ENCODE results near the gene NLRP9.

Gene NLRP9

DNA sequence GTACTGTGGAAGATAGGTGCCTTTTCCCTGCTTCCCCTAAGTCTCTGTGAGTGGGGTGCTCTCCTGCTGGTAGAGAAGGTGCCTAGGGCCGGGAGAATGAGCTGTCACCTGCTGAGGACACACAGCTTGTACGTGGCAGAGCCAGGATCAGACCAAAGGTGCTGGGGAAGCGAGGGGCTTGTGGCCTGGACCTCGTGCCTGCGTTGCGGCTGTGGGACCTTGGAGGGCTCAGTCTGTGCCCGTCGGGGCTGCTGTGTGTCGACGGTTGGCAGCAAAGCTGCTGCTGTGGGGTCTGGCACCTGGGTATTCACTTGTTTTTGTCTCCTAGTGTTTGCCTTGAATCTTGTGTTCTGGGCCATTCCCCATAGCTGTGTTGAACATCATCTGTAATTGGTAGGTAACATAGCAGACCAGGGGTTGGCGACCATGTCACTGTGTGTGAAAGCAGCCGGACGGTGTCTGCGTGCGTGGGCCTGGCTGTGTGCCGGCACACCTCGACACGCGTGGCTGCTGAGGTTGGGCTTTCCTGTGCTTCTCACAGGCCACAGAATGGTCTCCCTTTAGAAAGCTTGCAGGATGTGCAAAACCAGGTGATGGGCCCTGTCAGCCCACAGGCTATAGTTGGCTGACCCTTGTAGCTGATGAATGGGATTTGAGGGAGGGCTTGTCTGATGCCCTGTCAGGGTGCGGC, 74.2 kb downstream of the NLRP9 start:
- Histone ChIP-seq H3K4me3 (ENCODE audit: low read length in 2 of 2) (peak overlapping the region in 1 of 2 donors; percentile 5), H2BK15ac (ENCODE audit: low read length) (no peak overlapping the region), H3K27me3 (ENCODE audit: control insufficient read depth in 3 of 3, insufficient read depth in 3 of 3, low read depth in 1 of 3, low read length in 3 of 3) (no peaks in the 10 kb centered on the region), H2BK5ac (ENCODE audit: low read length) (peak overlapping the region; percentile 26), H3K79me1 (ENCODE audit: low read depth, low read length) (peaks cover 49% of the 10 kb centered on the region), H3K14ac (ENCODE audit: low read length) (no peak overlapping the region), H3K9ac (ENCODE audit: low read depth, low read length, poor library complexity) (no peak overlapping the region), H2BK120ac (ENCODE audit: low read depth, low read length) (no peak overlapping the region), H3K4me1 (ENCODE audit: control insufficient read depth in 2 of 2, insufficient read depth in 1 of 2, low read depth in 1 of 2, low read length in 2 of 2) (no peaks in the 10 kb centered on the region), H4K91ac (ENCODE audit: low read depth, low read length, poor library complexity) (no peak overlapping the region), H3K18ac (ENCODE audit: low read length) (no peak overlapping the region), H3K4me2 (ENCODE audit: insufficient read depth, low read length, poor library complexity, severe bottlenecking) (no peak overlapping the region), H3K9me3 (replicated peaks in 1 of 2; ENCODE audit: control insufficient read depth in 2 of 2, insufficient read depth in 1 of 2, low read depth in 1 of 2, low read length in 2 of 2) (no peaks in the 10 kb centered on the region), H4K8ac (ENCODE audit: low read depth, low read length) (no peak overlapping the region), H2AFZ (ENCODE audit: low read length) (no peak overlapping the region), H2AK5ac (ENCODE audit: low read depth, low read length) (no peak overlapping the region), H3K36me3 (replicated peaks in 1 of 2; ENCODE audit: control insufficient read depth in 2 of 2, insufficient read depth in 2 of 2, low read length in 2 of 2) (peaks cover 72 to 97% of the 10 kb centered on the region in 2 donors), H3K27ac (replicated peaks; ENCODE audit: low read length) (no peak overlapping the region), H3K4ac (ENCODE audit: low read length) (no peak overlapping the region), H2BK12ac (ENCODE audit: low read length) (peak overlapping the region; percentile 22), H3K23ac (ENCODE audit: low read depth, low read length, poor library complexity) (peak overlapping the region; percentile 80)
- no CpG with 5 or more reads among the region's 20 CpGs for WGBS, 2 donors (ENCODE audit: extremely low coverage in 2 of 2, insufficient read length in 2 of 2, insufficient replicate concordance in 1 of 2)
- no peak for DNase-seq (ENCODE audit: low spot score)

DNA sequence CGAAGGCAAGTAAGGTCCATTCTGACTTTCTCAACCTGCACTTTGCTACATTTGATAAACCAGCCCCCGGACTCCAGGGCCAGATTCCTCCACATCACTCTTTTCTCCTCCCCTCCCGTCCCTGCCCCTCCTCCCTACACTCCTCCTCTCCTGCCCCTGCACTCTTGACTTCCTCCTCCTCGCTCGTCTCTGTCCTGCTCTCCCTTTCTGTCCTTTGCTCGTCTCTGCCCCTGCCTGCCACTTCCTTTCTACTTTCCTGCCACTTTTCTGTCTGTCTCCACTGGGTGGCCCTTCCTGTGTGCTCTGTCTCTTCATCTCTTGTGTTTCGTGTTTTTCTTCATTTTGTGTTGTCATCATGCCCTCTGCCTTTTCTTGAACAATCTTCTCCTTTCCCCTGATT, 76.4 kb downstream of the NLRP9 start:
- H3K9me3 ChIP-seq (replicated peaks in 1 of 2; ENCODE audit: control insufficient read depth in 2 of 2, insufficient read depth in 1 of 2, low read depth in 1 of 2, low read length in 2 of 2), result no peaks in the 10 kb centered on the region
- no CpG with 5 or more reads among the region's 7 CpGs for WGBS, 2 donors (ENCODE audit: extremely low coverage in 2 of 2, insufficient read length in 2 of 2, insufficient replicate concordance in 1 of 2)
- no peak overlapping the region for H3K14ac ChIP-seq (ENCODE audit: low read length)
- peaks cover 57 to 95% of the 10 kb centered on the region in 2 donors for H3K36me3 ChIP-seq (replicated peaks in 1 of 2; ENCODE audit: control insufficient read depth in 2 of 2, insufficient read depth in 2 of 2, low read length in 2 of 2)
- H3K9ac ChIP-seq (ENCODE audit: low read depth, low read length, poor library complexity), result peak overlapping the region; percentile 66
- DNase-seq (ENCODE audit: low spot score), result no peak
- no peak overlapping the region for H3K18ac ChIP-seq (ENCODE audit: low read length)
- H2AK5ac ChIP-seq (ENCODE audit: low read depth, low read length), result no peak overlapping the region
- H2BK12ac ChIP-seq (ENCODE audit: low read length), result no peak overlapping the region
- no peaks in the 10 kb centered on the region for H3K27me3 ChIP-seq (ENCODE audit: control insufficient read depth in 3 of 3, insufficient read depth in 3 of 3, low read depth in 1 of 3, low read length in 3 of 3)
- H4K91ac ChIP-seq (ENCODE audit: low read depth, low read length, poor library complexity), result no peak overlapping the region
- peaks cover 37% of the 10 kb centered on the region for H3K79me1 ChIP-seq (ENCODE audit: low read depth, low read length)
- H3K4me1 ChIP-seq (ENCODE audit: control insufficient read depth in 2 of 2, insufficient read depth in 1 of 2, low read depth in 1 of 2, low read length in 2 of 2), result peaks cover 5 to 6% of the 10 kb centered on the region in 2 donors
- no peak overlapping the region for H2BK15ac ChIP-seq (ENCODE audit: low read length)
- H3K4me3 ChIP-seq (ENCODE audit: low read length in 2 of 2), result no peak overlapping the region
- no peak overlapping the region for H4K8ac ChIP-seq (ENCODE audit: low read depth, low read length)
- H3K27ac ChIP-seq (replicated peaks; ENCODE audit: low read length), result no peak overlapping the region
- no peak overlapping the region for H3K4ac ChIP-seq (ENCODE audit: low read length)
- no peak overlapping the region for H2AFZ ChIP-seq (ENCODE audit: low read length)
- no peak overlapping the region for H2BK120ac ChIP-seq (ENCODE audit: low read depth, low read length)
- H2BK5ac ChIP-seq (ENCODE audit: low read length), result no peak overlapping the region
- H3K23ac ChIP-seq (ENCODE audit: low read depth, low read length, poor library complexity), result no peak overlapping the region
- no peak overlapping the region for H3K4me2 ChIP-seq (ENCODE audit: insufficient read depth, low read length, poor library complexity, severe bottlenecking)

DNA sequence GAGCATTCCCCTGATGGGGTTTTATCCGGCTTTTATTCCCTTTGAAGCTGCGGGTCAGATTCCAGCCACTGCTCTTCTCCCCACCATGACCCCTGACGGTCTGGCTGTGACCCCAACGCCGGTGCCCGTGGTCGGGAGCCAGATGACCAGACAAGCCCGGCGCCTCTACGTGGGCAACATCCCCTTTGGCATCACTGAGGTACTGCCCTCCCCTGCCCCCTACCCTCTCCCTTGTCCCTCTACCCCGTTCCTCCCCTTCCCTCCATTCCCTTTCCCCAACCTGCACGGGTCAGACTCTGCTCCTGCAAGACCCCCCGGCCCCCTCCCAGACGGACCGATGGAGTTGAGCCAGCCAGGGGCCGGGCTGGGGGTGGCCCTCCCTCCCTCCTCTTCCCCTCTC, 77.2 kb downstream of the NLRP9 start:
- WGBS, 2 donors (ENCODE audit: extremely low coverage in 2 of 2, insufficient read length in 2 of 2, insufficient replicate concordance in 1 of 2), result no CpG with 5 or more reads among the region's 16 CpGs
- Histone ChIP-seq H3K9ac (ENCODE audit: low read depth, low read length, poor library complexity) (peak overlapping the region; percentile 78), H3K4me2 (ENCODE audit: insufficient read depth, low read length, poor library complexity, severe bottlenecking) (no peak overlapping the region), H3K79me1 (ENCODE audit: low read depth, low read length) (peaks cover 32% of the 10 kb centered on the region), H3K23ac (ENCODE audit: low read depth, low read length, poor library complexity) (no peak overlapping the region), H2BK12ac (ENCODE audit: low read length) (no peak overlapping the region), H3K27me3 (ENCODE audit: control insufficient read depth in 3 of 3, insufficient read depth in 3 of 3, low read depth in 1 of 3, low read length in 3 of 3) (no peaks in the 10 kb centered on the region), H3K14ac (ENCODE audit: low read length) (no peak overlapping the region), H3K36me3 (replicated peaks in 1 of 2; ENCODE audit: control insufficient read depth in 2 of 2, insufficient read depth in 2 of 2, low read length in 2 of 2) (peaks cover 48 to 94% of the 10 kb centered on the region in 2 donors), H4K8ac (ENCODE audit: low read depth, low read length) (no peak overlapping the region), H3K4me1 (ENCODE audit: control insufficient read depth in 2 of 2, insufficient read depth in 1 of 2, low read depth in 1 of 2, low read length in 2 of 2) (peaks cover 11 to 12% of the 10 kb centered on the region in 2 donors), H2AFZ (ENCODE audit: low read length) (no peak overlapping the region), H2AK5ac (ENCODE audit: low read depth, low read length) (no peak overlapping the region), H3K9me3 (replicated peaks in 1 of 2; ENCODE audit: control insufficient read depth in 2 of 2, insufficient read depth in 1 of 2, low read depth in 1 of 2, low read length in 2 of 2) (no peaks in the 10 kb centered on the region), H3K4ac (ENCODE audit: low read length) (no peak overlapping the region), H3K18ac (ENCODE audit: low read length) (no peak overlapping the region), H4K91ac (ENCODE audit: low read depth, low read length, poor library complexity) (no peak overlapping the region), H2BK5ac (ENCODE audit: low read length) (no peak overlapping the region), H3K27ac (replicated peaks; ENCODE audit: low read length) (no peak overlapping the region), H2BK15ac (ENCODE audit: low read length) (no peak overlapping the region), H2BK120ac (ENCODE audit: low read depth, low read length) (no peak overlapping the region), H3K4me3 (ENCODE audit: low read length in 2 of 2) (no peak overlapping the region)
- DNase-seq (ENCODE audit: low spot score), result no peak

DNA sequence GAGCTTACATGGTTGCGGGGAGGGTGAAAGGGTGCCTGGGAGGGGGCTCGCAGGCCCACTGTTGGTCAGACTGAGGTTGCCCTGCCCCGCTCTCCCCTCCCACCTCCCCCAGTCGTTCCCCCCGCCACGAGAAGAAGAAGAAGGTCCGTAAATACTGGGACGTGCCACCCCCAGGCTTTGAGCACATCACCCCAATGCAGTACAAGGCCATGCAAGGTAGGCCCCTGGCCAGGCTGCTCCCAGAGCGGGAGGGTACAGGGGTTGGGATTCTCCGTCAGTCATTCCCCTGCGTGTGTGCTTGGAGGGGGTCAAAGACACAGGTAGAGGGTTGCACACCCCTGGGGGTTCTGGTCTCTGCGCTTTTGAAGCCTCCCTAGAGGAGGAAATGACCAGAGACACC, 77.8 kb downstream of the NLRP9 start:
- no peak overlapping the region for H2BK120ac ChIP-seq (ENCODE audit: low read depth, low read length)
- peaks cover 45 to 95% of the 10 kb centered on the region in 2 donors for H3K36me3 ChIP-seq (replicated peaks in 1 of 2; ENCODE audit: control insufficient read depth in 2 of 2, insufficient read depth in 2 of 2, low read length in 2 of 2)
- no peak overlapping the region for H2BK12ac ChIP-seq (ENCODE audit: low read length)
- H2BK5ac ChIP-seq (ENCODE audit: low read length), result no peak overlapping the region
- H4K91ac ChIP-seq (ENCODE audit: low read depth, low read length, poor library complexity), result no peak overlapping the region
- no peak overlapping the region for H2BK15ac ChIP-seq (ENCODE audit: low read length)
- no peaks in the 10 kb centered on the region for H3K9me3 ChIP-seq (replicated peaks in 1 of 2; ENCODE audit: control insufficient read depth in 2 of 2, insufficient read depth in 1 of 2, low read depth in 1 of 2, low read length in 2 of 2)
- H3K27ac ChIP-seq (replicated peaks; ENCODE audit: low read length), result no peak overlapping the region
- no peak overlapping the region for H3K4me2 ChIP-seq (ENCODE audit: insufficient read depth, low read length, poor library complexity, severe bottlenecking)
- no peak overlapping the region for H3K14ac ChIP-seq (ENCODE audit: low read length)
- no peak for DNase-seq (ENCODE audit: low spot score)
- peaks cover 11 to 12% of the 10 kb centered on the region in 2 donors for H3K4me1 ChIP-seq (ENCODE audit: control insufficient read depth in 2 of 2, insufficient read depth in 1 of 2, low read depth in 1 of 2, low read length in 2 of 2)
- no CpG with 5 or more reads among the region's 12 CpGs for WGBS, 2 donors (ENCODE audit: extremely low coverage in 2 of 2, insufficient read length in 2 of 2, insufficient replicate concordance in 1 of 2)
- peaks cover 30% of the 10 kb centered on the region for H3K79me1 ChIP-seq (ENCODE audit: low read depth, low read length)
- no peak overlapping the region for H3K18ac ChIP-seq (ENCODE audit: low read length)
- H4K8ac ChIP-seq (ENCODE audit: low read depth, low read length), result no peak overlapping the region
- no peak overlapping the region for H3K4ac ChIP-seq (ENCODE audit: low read length)
- no peak overlapping the region for H3K4me3 ChIP-seq (ENCODE audit: low read length in 2 of 2)
- H2AK5ac ChIP-seq (ENCODE audit: low read depth, low read length), result no peak overlapping the region
- no peaks in the 10 kb centered on the region for H3K27me3 ChIP-seq (ENCODE audit: control insufficient read depth in 3 of 3, insufficient read depth in 3 of 3, low read depth in 1 of 3, low read length in 3 of 3)
- no peak overlapping the region for H2AFZ ChIP-seq (ENCODE audit: low read length)
- no peak overlapping the region for H3K9ac ChIP-seq (ENCODE audit: low read depth, low read length, poor library complexity)
- no peak overlapping the region for H3K23ac ChIP-seq (ENCODE audit: low read depth, low read length, poor library complexity)
